IMR-90 (cell line): ENCODE data around the gene L3MBTL3. TPM values are rescaled to one million over a fixed set of nuclear protein-coding genes. Genes with fewer than 3 reads are reported as not detected.

ENCODE experiments used
- ATAC-seq: fragments of 200-7000 bp; cut with Tn5 transposase; 2 replicates; pipeline ENCODE4 v1.9.1; 2020; ENCODE audit warnings: low read depth, mild to moderate bottlenecking, moderate library complexity
- BruUV-seq: library from RNA; stranded (reverse); fragments of 400-500 nt; replicated peaks from 2 replicates; lab custom pipeline; 2021; lab: Mats Ljungman, UMichigan
- CTCF ChIA-PET: fragments of 300-600 bp; formaldehyde crosslinking; extraction: SDS; loops from one replicate; lab custom pipeline; 2021; ENCODE audit warnings: antibody characterized with exemption; lab: Yijun Ruan, JAX
- POLR2A ChIA-PET: fragments of 300-600 bp; sonication (Branson Sonifier 250); formaldehyde crosslinking; loops from one replicate; lab custom pipeline; 2022; ENCODE audit warnings: antibody characterized with exemption; ENCODE audit not compliant: unreplicated experiment; lab: Charles Lee
- DNase-seq: peaks from one replicate; pipeline ENCODE4 v3.0.0; 2013
- H2AFZ ChIP-seq: replicated peaks from 2 replicates; pipeline ENCODE3; 2013; ENCODE audit warnings: low read length, mild to moderate bottlenecking; ENCODE audit not compliant: poor library complexity
- H2AK5ac ChIP-seq: 2 replicates; pipeline ENCODE4 v1.6.1; 2013; ENCODE audit warnings: low read depth, low read length, inconsistent platforms
- H2AK9ac ChIP-seq: replicated peaks from 2 replicates; pipeline ENCODE3; 2013; ENCODE audit warnings: mild to moderate bottlenecking, low read depth, low read length, moderate library complexity; ENCODE audit not compliant: poor library complexity
- H2BK120ac ChIP-seq: 2 replicates; pipeline ENCODE4 v1.6.1; 2013; ENCODE audit warnings: low read depth, low read length, inconsistent platforms
- H2BK15ac ChIP-seq: 3 replicates; pipeline ENCODE4 v1.6.1; 2013; ENCODE audit warnings: low read depth, low read length, inconsistent platforms
- H2BK20ac ChIP-seq: 2 replicates; pipeline ENCODE4 v1.6.1; 2013; ENCODE audit warnings: low read depth, mild to moderate bottlenecking, inconsistent platforms, low read length, moderate library complexity
- H2BK5ac ChIP-seq: 2 replicates; pipeline ENCODE4 v1.6.1; 2013; ENCODE audit warnings: mild to moderate bottlenecking, low read depth, low read length, inconsistent platforms; ENCODE audit not compliant: poor library complexity, severe bottlenecking
- H3K14ac ChIP-seq: replicated peaks from 2 replicates; pipeline ENCODE4 v1.6.1; 2013; ENCODE audit warnings: low read depth, low read length, inconsistent platforms
- H3K18ac ChIP-seq: 2 replicates; pipeline ENCODE4 v1.6.1; 2013; ENCODE audit warnings: low read depth, low read length, control low read depth
- H3K23ac ChIP-seq: 2 replicates; pipeline ENCODE4 v1.6.1; 2013; ENCODE audit warnings: low read depth, low read length, inconsistent platforms
- H3K27ac ChIP-seq: 2 replicates; pipeline ENCODE4 v1.5.1; 2013; ENCODE audit warnings: mild to moderate bottlenecking, control low read depth, low read length; ENCODE audit not compliant: insufficient read depth
- H3K27me3 ChIP-seq: 2 replicates; pipeline ENCODE4 v1.6.1; 2013; ENCODE audit warnings: low read length; ENCODE audit not compliant: control insufficient read depth, insufficient read depth
- H3K36me3 ChIP-seq: 2 replicates; pipeline ENCODE4 v1.6.1; 2013; ENCODE audit warnings: low read length, mixed read lengths; ENCODE audit not compliant: control insufficient read depth, insufficient read depth
- H3K4ac ChIP-seq: 2 replicates; pipeline ENCODE4 v1.6.1; 2013; ENCODE audit warnings: low read depth, low read length, inconsistent platforms
- H3K4me1 ChIP-seq: 2 replicates; pipeline ENCODE4 v1.6.1; 2013; ENCODE audit warnings: low read length, mixed read lengths; ENCODE audit not compliant: control insufficient read depth, insufficient read depth
- H3K4me2 ChIP-seq: 2 replicates; pipeline ENCODE4 v1.6.1; 2013; ENCODE audit warnings: low read depth, mild to moderate bottlenecking, control low read depth, low read length, moderate library complexity
- H3K4me3 ChIP-seq: 2 replicates; pipeline ENCODE4 v1.5.1; 2013; ENCODE audit warnings: low read depth, mild to moderate bottlenecking, control low read depth, low read length, moderate library complexity; ENCODE audit not compliant: insufficient read depth
- H3K56ac ChIP-seq: 2 replicates; pipeline ENCODE4 v1.6.1; 2013; ENCODE audit warnings: low read length, inconsistent platforms; ENCODE audit not compliant: insufficient read depth; ENCODE audit errors: extremely low read depth
- H3K79me1 ChIP-seq, 2 experiments: 2 replicates each; pipeline ENCODE4 v1.6.1; 2013; ENCODE audit warnings: low read length in 2 of 2, inconsistent platforms in 1 of 2, low read depth in 1 of 2
- H3K9ac ChIP-seq: 2 replicates; pipeline ENCODE4 v1.6.1; 2013; ENCODE audit warnings: low read depth, low read length, control low read depth
- H3K9me1 ChIP-seq: 2 replicates; pipeline ENCODE4 v1.6.1; 2013; ENCODE audit warnings: low read length, inconsistent platforms; ENCODE audit not compliant: insufficient read depth
- H3K9me3 ChIP-seq: 2 replicates; pipeline ENCODE4 v1.6.1; 2013; ENCODE audit warnings: low read length; ENCODE audit not compliant: control insufficient read depth, insufficient read depth
- H4K20me1 ChIP-seq: 2 replicates; pipeline ENCODE4 v1.6.1; 2013; ENCODE audit warnings: low read length, inconsistent platforms; ENCODE audit not compliant: insufficient read depth
- H4K5ac ChIP-seq: 2 replicates; pipeline ENCODE4 v1.6.1; 2013; ENCODE audit warnings: mild to moderate bottlenecking, low read depth, low read length, control low read depth
- H4K8ac ChIP-seq, 2 experiments: 2 replicates each; pipeline ENCODE4 v1.6.1; 2013; ENCODE audit warnings: low read depth in 2 of 2, low read length in 2 of 2, control low read depth in 1 of 2, inconsistent platforms in 1 of 2
- H4K91ac ChIP-seq: 2 replicates; pipeline ENCODE4 v1.6.1; 2013; ENCODE audit warnings: low read depth, low read length, inconsistent platforms; ENCODE audit not compliant: insufficient read depth
- CEBPB ChIP-seq: IDR thresholded peaks from 2 replicates; pipeline ENCODE4 v1.6.1; 2012; ENCODE audit warnings: low read depth, low read length, improper control_type of control experiment
- CHD1 ChIP-seq: IDR thresholded peaks from 2 replicates; pipeline ENCODE4 v1.6.1; 2012; ENCODE audit warnings: low read depth, low read length, improper control_type of control experiment
- MAFK ChIP-seq: IDR thresholded peaks from 2 replicates; pipeline ENCODE4 v1.6.1; 2012; ENCODE audit warnings: low read depth, low read length, improper control_type of control experiment
- MXI1 ChIP-seq: IDR thresholded peaks from 2 replicates; pipeline ENCODE4 v1.6.1; 2012; ENCODE audit warnings: low read depth, mild to moderate bottlenecking, low read length, moderate library complexity, borderline replicate concordance
- POLR2A ChIP-seq: IDR thresholded peaks from 2 replicates; pipeline ENCODE4 v1.6.1; 2012; ENCODE audit warnings: mild to moderate bottlenecking, low read depth, low read length
- RFX5 ChIP-seq: IDR thresholded peaks from 2 replicates; pipeline ENCODE4 v1.8.0; 2012; ENCODE audit warnings: low read depth, mild to moderate bottlenecking, low read length, moderate library complexity
- WGBS, 2 experiments: methylation state at CpG; one replicate each; pipeline versions ENCODE4 v1.1.5 to v1.1.7; 2013; ENCODE audit warnings: missing lambda C conversion rate in 2 of 2; ENCODE audit not compliant: insufficient read length in 1 of 2; ENCODE audit errors: extremely low coverage in 2 of 2; 5-methylcytosine and 5-hydroxymethylcytosine counted together
- dilution Hi-C: fragments of 300-500 bp; cut with HindIII; formaldehyde crosslinking; loops from one replicate; pipeline ENCODE4 v1.14.3; 2018; ENCODE audit warnings: low sequenced_read_pairs; ENCODE audit not compliant: unreplicated experiment
- in situ Hi-C: fragments of 300-500 bp; cut with MboI; formaldehyde crosslinking; loops from 3 replicates; pipeline ENCODE4 v1.14.3; 2019; ENCODE audit warnings: low sequenced_read_pairs, inconsistent platforms, mixed read lengths
- intact Hi-C: fragments of 100-400 bp; cut with micrococcal nuclease; formaldehyde crosslinking; loops from 2 replicates; pipeline ENCODE4 v1.10.0; 2022
- polyA plus RNA-seq, 3 experiments: library from polyadenylated mRNA; depleted of rRNA; stranded (reverse); fragments of >200 nt; gene quantifications; 2 replicates each; pipeline ENCODE4 v1.2.3, GENCODE V29; 2012; ENCODE audit warnings: low replicate concordance in 1 of 3
- total RNA-seq: library from RNA; depleted of rRNA; stranded (reverse); fragments of >200 nt; gene quantifications from 2 replicates; pipeline ENCODE4 v1.2.3, GENCODE V29; 2012
- TF ChIP-seq, protein P1 (sequence below): fragments of 150-350 bp; IDR thresholded peaks from 2 replicates; pipeline ENCODE4 v1.6.1; 2017; ENCODE audit warnings: mild to moderate bottlenecking, antibody characterized with exemption, low read length, low read depth

Gene L3MBTL3
- total and polyA plus RNA-seq, 2 of the 4 experiments (the other 2 are of a cell fraction): 7.2 to 10.9 TPM

DNA sequence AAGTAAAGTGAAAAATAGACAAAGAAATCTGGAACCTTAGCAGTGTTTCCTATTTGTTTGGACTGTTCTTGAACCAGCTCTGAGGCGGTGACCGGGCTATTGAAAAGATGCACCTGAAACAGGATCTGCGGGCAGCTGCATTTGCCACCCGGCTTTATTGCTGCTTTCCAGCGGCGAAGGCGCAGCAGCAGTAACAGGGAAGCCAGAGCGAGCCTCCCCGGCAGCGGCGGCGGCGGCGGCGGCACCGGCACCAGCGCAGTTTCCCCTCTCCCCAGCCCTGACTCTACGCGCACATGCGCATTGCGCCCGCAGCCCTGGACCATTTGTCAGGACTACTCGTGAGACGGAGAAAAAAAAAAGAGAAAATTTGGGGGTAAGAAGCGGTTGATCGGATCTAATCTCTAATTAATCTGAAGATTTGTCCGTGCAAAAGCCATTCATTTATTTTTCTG, at the start of gene L3MBTL3 (continued):
- no peak for TF ChIP-seq CHD1

DNA sequence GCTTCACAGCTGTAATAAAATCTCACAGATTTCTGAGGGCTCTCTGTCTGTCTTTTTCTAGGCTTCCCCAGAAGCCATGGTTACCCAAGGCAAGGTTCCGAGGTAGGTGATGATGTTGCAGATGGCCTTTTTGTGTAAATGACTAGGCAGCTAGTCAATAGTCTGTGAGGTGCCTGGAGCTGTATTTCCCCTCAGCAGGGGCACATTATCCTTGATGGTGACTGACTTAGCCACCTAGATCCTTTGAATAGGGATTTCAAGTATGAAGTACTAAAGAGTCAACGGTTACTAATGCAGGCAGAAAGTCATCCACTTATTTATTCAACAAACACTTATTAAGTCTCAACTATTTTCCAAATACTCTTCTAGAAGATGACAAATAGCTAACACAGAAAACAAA, 49.3 kb upstream of the L3MBTL3 start:
- no TSS peak for BruUV-seq
- intact Hi-C loops: no loop called here
- H4K8ac ChIP-seq: no peak overlapping the region
- H4K20me1 ChIP-seq: no peaks in the 10 kb centered on the region
- WGBS, 2 experiments: no CpG with 5 or more reads among the region's 2 CpGs
- no peak overlapping the region for H4K5ac ChIP-seq
- H3K79me1 ChIP-seq: no peaks in the 10 kb centered on the region
- 0 out of 3 replicates have a peak overlapping the region, but pooled peaks have one; percentile 7 for H2BK15ac ChIP-seq
- H2BK120ac ChIP-seq: peak overlapping the region; percentile 44
- peaks cover 10% of the 10 kb centered on the region; the same call in 1 of the 2 replicates for H3K9me1 ChIP-seq
- no peaks in the 10 kb centered on the region for H3K36me3 ChIP-seq
- H2BK20ac ChIP-seq: peak overlapping the region; percentile 69
- H3K4ac ChIP-seq: peak overlapping the region; percentile 44
- no peak overlapping the region for H2AFZ ChIP-seq
- POLR2A ChIA-PET: no interaction called here
- H3K18ac ChIP-seq: peak overlapping the region; percentile 35; the same call in 1 of the 2 replicates
- H2BK5ac ChIP-seq: peak overlapping the region; percentile 7
- H3K14ac ChIP-seq: no peak overlapping the region; the same call in 1 of the 2 replicates
- peak; percentile 29 for DNase-seq
- H3K4me1 ChIP-seq: peaks cover 11% of the 10 kb centered on the region
- in situ Hi-C loops: no loop called here
- peak overlapping the region; percentile 17 for H2AK9ac ChIP-seq
- H3K9ac ChIP-seq: no peak overlapping the region
- no peaks in the 10 kb centered on the region for H3K9me3 ChIP-seq
- H3K27me3 ChIP-seq: no peaks in the 10 kb centered on the region
- no peak overlapping the region for H3K23ac ChIP-seq
- peak overlapping the region; percentile 55; the same call in 1 of the 2 replicates for H3K56ac ChIP-seq
- ATAC-seq: peak; percentile 64
- H3K4me2 ChIP-seq: no peak overlapping the region
- dilution Hi-C loops: no loop called here
- TF ChIP-seq RFX5 (no peak), MXI1 (no peak), MAFK (no peak), CEBPB (no peak), POLR2A (no peak)
- TF ChIP-seq, protein P1, sequence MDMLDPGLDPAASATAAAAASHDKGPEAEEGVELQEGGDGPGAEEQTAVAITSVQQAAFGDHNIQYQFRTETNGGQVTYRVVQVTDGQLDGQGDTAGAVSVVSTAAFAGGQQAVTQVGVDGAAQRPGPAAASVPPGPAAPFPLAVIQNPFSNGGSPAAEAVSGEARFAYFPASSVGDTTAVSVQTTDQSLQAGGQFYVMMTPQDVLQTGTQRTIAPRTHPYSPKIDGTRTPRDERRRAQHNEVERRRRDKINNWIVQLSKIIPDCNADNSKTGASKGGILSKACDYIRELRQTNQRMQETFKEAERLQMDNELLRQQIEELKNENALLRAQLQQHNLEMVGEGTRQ: no peak
- H3K4me3 ChIP-seq: no peak overlapping the region
- H3K27ac ChIP-seq: no peak overlapping the region
- CTCF ChIA-PET: no interaction called here
- H2AK5ac ChIP-seq: no peak overlapping the region
- peak overlapping the region; percentile 71 for H4K91ac ChIP-seq
